COR-L47 (cell line): Measurements from ENCODE around the gene INTS12.
"Not testable (repeated sequence)": the region's sequence is repeated elsewhere in the genome, so short reads cannot be mapped to it uniquely, and the experiment has no call there.

Experiments
- DNase-seq: peaks from one replicate; lab custom pipeline; 2025; lab: John Stamatoyannopoulos, UW

The INTS12 gene, protein sequence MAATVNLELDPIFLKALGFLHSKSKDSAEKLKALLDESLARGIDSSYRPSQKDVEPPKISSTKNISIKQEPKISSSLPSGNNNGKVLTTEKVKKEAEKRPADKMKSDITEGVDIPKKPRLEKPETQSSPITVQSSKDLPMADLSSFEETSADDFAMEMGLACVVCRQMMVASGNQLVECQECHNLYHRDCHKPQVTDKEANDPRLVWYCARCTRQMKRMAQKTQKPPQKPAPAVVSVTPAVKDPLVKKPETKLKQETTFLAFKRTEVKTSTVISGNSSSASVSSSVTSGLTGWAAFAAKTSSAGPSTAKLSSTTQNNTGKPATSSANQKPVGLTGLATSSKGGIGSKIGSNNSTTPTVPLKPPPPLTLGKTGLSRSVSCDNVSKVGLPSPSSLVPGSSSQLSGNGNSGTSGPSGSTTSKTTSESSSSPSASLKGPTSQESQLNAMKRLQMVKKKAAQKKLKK

GRCh38 chr4:105708181-105709080 lies at the start of gene INTS12, which contains the start of gene GSTCD:
Gene INTS12, minus strand, starts transcription at chr4:105708689. Its CDS starts 8,684 bp downstream, at chr4:105700005.
Gene GSTCD, plus strand, starts transcription at chr4:105708784. Its CDS starts 8,830 bp downstream, at chr4:105717614.
- DNase-seq, result peak; percentile 88

DNA sequence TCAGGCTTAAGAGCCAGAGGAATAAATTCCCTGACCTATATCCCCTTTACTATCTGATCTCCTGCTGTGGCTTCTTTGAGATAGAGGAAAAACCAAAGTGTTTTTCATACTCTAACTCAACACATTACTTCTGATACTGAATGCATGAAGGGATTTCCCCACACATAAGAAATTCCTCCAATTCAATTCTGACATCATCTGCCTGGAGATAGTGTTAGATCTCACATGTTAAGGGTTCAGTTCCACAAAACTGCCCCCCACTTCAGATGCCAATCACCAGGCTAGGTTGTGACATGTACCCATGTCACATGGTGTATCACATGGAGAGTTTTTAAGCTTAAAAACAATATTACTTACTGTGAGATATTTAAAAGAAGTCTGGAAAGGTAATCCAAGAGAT lies 46.9 kb upstream of the INTS12 start:
- DNase-seq, result no peak

DNA sequence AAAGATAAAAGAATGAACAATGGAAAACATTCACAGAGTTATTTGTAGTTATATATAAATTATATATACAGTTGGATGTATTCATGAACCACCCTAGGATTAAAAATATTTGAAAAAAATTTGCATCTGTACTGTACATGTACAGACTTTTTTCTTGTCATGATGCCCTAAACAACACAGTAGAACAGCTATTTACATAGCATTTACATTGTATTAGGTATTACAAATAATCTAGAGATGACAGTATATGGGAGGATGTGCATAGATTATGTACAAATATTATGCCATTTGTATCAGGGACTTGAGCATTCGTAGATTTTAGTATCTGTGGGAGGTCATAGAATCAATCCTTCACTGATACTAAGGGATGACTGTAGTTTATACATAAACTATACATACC lies 44.9 kb upstream of the INTS12 start:
- no peak for DNase-seq

DNA sequence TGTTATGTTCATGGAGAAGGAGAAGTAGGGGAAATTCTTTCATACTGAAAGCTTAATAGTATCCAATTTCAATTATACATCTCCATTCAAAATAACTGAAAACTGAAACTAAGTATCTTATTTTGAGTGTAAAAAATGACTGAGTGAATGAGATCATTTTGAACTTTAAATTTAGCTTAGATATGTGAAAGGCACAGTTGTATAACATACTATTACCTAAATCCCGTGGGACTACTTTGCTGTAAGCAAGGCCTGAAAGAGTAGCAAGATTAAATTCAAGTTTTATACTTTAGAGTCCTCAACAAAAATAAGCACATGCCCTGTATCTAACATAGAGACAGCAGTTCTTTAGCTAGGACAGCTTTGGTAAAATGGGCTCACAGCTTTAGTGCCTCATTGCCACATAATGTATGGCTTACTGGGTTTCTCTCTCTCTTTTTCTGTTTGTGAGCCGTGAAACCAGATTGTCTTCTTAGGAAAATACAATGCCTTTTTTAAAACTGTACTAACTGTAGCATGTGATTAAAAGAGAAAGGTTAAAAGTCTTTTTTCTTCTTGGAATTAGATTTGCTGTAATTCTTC lies 43.3 kb upstream of the INTS12 start:
- no peak for DNase-seq

- DNase-seq, result no peak
These were observed 39.7 kb upstream of the INTS12 start for GRCh38 chr4:105748222-105748621.

GRCh38 chr4:105741548-105741947 lies 33.1 kb upstream of the INTS12 start:
- no peak for DNase-seq

DNA sequence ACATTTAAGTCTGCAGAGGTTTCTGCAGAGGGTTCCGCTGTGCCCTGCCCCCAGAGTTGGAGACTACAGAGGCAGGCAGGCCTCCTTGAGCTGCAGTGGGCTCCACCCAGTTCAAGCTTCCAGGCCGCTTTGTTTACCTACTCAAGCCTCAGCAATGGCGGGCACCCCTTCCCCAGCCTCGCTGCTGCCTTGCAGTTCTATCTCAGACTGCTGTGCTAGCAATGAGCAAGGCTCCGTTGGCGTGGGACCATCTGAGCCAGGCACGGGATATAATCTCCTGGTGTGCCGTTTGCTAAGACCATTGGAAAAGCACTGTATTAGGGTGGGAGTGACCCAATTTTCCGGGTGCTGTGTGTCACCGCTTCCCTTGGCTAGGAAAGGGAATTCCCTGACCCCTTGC lies 26.7 kb upstream of the INTS12 start:
- DNase-seq, result not testable (repeated sequence)

DNA sequence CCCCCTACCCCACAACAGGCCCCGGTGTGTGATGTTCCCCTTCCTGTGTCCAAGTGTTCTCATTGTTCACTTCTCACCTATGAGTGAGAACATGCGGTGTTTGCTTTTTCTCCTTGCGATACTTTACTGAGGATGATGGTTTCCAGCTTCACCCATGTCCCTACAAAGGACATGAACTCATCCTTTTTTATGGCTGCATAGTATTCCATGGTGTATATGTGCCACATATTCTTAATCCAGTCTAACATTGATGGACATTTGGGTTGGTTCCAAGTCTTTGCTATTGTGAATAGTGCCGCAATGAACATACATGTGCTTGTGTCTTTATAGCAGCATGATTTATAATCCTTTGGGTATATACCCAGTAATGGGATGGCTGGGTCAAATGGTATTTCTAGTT lies 21.4 kb upstream of the INTS12 start:
- DNase-seq, result not testable (repeated sequence)

DNA sequence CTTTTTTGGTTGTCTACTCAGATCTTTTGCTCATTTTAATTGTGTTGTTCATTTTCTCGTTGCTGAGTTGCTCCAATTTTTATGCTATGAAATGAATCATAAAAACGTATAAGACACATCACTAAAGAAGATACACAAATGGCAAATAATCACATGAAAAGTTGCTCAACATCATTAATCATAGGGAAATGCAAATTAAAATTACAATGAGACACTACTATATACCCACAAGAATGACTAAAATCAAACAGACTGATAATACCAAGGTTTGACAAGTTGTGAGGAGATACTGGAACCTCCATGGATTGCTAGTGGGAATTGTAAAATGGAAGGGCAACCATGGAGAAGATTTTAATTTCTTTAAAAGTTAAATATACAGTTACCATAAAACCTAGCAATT lies 17.1 kb upstream of the INTS12 start:
- no peak for DNase-seq

DNA sequence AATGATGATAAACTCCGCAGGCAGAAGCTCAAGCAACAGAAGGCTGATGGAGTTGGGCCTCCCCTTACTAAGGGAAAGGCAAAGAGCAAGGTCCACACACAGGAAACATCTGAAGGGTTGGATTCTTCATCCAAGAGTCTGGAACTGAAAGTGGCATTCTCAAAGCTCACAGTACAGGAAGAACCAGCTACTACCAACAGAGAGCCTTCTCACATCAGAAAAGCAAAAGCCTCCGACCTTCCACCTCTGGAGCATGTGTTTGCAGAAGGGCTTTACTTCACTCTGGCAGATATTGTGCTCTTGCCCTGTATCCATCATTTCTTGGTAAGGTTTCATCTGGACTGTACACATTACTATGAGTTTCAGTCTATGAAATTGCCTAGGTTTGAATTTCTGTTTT lies 10.7 kb upstream of the INTS12 start:
- no peak for DNase-seq

- DNase-seq, result peak; percentile 42
These were observed 7.3 kb upstream of the INTS12 start for GRCh38 chr4:105715692-105716278.

GRCh38 chr4:105714932-105715331 lies 6.4 kb upstream of the INTS12 start:
- no peak for DNase-seq

- DNase-seq, result no peak
These were observed 5.6 kb upstream of the INTS12 start for GRCh38 chr4:105714071-105714521.

DNA sequence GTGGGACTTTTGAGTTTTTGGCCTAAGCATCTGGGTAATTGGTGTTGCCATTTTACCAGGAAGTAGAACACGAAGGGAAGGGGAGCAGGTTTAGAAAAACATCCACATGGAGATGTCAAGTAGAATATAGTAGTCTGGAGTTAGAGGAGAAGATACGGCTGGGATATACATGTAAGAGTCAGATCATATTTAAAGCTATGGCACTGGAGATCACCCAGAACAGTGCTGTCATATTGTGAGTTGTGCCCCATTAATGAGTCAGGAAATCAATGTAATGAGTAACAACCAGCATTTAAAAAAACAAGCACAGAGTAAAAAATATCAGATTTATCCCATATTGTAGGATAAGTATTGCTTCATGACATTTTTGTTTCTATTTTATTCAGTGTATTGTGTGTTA lies 4.3 kb upstream of the INTS12 start:
- no peak for DNase-seq

DNA sequence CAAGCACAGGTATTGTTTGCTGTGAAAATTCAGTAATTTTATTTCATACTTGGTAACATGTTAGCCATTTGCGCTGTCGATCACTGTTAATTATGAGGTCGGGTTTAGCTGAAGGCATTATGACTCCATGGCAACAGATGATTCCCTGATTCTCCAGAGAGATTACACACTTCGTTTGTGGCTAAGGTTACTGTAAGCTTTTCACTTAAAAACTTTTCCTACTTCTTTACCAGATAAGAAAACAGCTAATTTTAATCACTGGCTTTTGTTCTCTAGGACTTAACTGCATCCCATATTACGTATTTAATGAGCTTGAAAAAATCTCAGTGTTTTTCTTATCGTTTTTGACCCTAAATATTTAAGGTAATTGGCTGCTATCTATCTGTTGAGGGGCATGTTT lies 2.2 kb upstream of the INTS12 start:
- DNase-seq, result no peak

- no peak for DNase-seq
These were observed 1.6 kb upstream of the INTS12 start for GRCh38 chr4:105710012-105710600.

DNA sequence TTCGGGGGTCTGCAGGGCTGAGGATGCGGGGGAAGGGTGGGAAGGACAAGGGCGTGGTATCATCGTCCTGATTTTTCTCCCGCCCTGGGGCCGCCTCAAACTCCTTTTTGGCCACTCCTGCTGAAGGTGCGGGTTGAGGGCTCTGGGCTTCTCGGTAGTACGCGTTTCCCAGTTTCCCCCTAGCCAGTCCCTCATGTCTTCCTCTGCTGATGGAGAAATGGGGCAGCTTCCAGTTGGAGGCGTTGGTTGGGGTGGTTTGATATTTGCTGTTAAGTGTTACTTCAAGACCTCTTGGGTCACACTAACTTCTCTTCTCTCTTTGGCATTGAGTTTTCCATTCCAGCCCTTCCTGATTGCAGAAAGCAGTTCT lies 577 bp upstream of the INTS12 start:
- DNase-seq, result peak; percentile 12

- no peak for DNase-seq
These were observed 708 bp downstream of the INTS12 start for GRCh38 chr4:105707782-105708180.

- no peak for DNase-seq
These were observed 9.9 kb downstream of the INTS12 start for GRCh38 chr4:105698607-105699006.

DNA sequence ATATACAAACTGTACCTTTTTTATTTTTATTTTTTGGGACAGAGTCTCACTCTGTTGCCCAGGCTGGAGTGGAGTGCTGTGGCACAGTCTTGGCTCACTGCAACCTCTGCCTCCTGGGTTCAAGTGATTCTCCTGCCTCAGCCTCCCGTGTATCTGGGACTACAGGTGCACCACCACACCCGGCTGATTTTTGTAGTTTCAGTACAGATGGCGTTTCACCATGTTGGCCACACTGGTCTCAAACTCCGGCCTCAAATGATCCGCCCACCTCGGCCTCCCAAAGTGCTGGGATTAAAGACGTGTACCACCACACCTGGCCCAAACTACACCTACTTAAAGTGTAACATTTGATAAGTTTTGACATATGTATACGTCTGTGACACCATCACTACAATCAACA lies 12.7 kb downstream of the INTS12 start:
- DNase-seq, result not testable (repeated sequence)

DNA sequence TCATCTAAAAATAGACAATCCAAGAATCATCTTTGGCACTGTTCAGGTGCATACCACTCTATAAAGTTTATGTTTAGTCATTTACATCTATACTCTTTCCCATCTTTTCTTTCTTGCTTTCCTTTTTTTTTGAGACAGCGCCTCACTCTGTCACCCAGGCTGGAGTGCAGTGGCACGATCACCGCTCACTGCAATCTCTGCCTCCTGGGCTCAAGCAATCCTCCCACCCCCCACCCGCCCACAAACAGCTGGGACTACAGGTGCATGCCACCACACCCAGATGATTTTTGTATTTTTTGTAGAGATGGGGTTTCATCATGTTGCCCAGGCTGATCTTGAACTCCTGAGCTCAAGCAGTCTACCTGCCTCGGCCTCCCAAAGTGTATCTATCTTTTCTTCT lies 13.7 kb downstream of the INTS12 start:
- DNase-seq, result not testable (repeated sequence)

DNA sequence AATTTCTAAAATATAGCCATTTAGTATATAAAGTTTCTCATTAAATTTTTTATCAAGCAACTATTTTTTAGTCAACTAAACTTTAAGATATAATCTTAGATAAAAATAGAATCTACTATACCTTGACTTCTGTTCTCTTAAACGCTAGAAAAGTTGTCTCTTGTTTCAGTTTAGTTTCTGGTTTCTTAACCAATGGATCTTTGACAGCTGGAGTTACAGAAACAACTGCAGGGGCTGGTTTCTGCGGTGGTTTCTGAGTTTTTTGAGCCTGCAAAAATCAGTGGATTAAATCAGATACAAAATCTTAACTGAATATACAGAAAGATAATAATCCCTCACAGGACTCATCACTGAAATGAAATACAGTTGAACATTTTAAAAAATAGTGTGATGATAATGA lies 21.9 kb downstream of the INTS12 start:
- no peak for DNase-seq
